ENCODE data around the gene TLN1. TPM values are rescaled to one million over a fixed set of nuclear protein-coding genes. Genes with fewer than 3 reads are reported as not detected.

Gene TLN1
- total RNA-seq, 1 experiment from 2014 or later, result 173 TPM

GRCh38 chr9:35769763-35770162 is 37.8 kb upstream of the TLN1 start:
- no peak for DNase-seq (ENCODE audit: low spot score)
- intact Hi-C loops (cut with micrococcal nuclease; ENCODE audit: unreplicated experiment), result no loop called here
- Histone ChIP-seq H3K4me1 (ENCODE audit: insufficient read depth, low read length, poor library complexity, severe bottlenecking) (peaks cover 10% of the 10 kb centered on the region), H3K9me3 (ENCODE audit: low read depth, low read length, poor library complexity, severe bottlenecking) (no peaks in the 10 kb centered on the region), H3K27ac (ENCODE audit: low read depth, low read length, poor library complexity, severe bottlenecking) (no peak overlapping the region), H3K27me3 (replicated peaks; ENCODE audit: insufficient read depth, low read depth, low read length, poor library complexity) (no peaks in the 10 kb centered on the region), H3K4me3 (ENCODE audit: low read depth, low read length, poor library complexity, severe bottlenecking) (no peak overlapping the region), H3K36me3 (ENCODE audit: insufficient read depth, low read length, poor library complexity, severe bottlenecking) (no peaks in the 10 kb centered on the region)
- ChIA-PET CTCF (no interaction called here), POLR2A (ENCODE audit: low non-redundant PET) (no interaction called here)
- no peak for TF ChIP-seq EZH2 (IDR thresholded peaks at IDR 0.05; ENCODE audit: borderline replicate concordance, low read depth, low read length, poor library complexity, severe bottlenecking)
- TF ChIP-seq CTCF (conservative IDR thresholded peaks at IDR 0.05; ENCODE audit: low read depth, low read length), result no peak
- BruUV-seq (replicated peaks), result no TSS peak

GRCh38 chr9:35767458-35767857 is 35.5 kb upstream of the TLN1 start:
- no peak for TF ChIP-seq CTCF (conservative IDR thresholded peaks at IDR 0.05; ENCODE audit: low read depth, low read length)
- no peak for TF ChIP-seq EZH2 (IDR thresholded peaks at IDR 0.05; ENCODE audit: borderline replicate concordance, low read depth, low read length, poor library complexity, severe bottlenecking)
- no peaks in the 10 kb centered on the region for H3K9me3 ChIP-seq (ENCODE audit: low read depth, low read length, poor library complexity, severe bottlenecking)
- ChIA-PET POLR2A (ENCODE audit: low non-redundant PET) (no interaction called here), CTCF (no interaction called here)
- intact Hi-C loops (cut with micrococcal nuclease; ENCODE audit: unreplicated experiment), result no loop called here
- no peaks in the 10 kb centered on the region for H3K27me3 ChIP-seq (replicated peaks; ENCODE audit: insufficient read depth, low read depth, low read length, poor library complexity)
- no peak overlapping the region for H3K4me3 ChIP-seq (ENCODE audit: low read depth, low read length, poor library complexity, severe bottlenecking)
- BruUV-seq (replicated peaks), result no TSS peak
- no peaks in the 10 kb centered on the region for H3K36me3 ChIP-seq (ENCODE audit: insufficient read depth, low read length, poor library complexity, severe bottlenecking)
- no peak overlapping the region for H3K27ac ChIP-seq (ENCODE audit: low read depth, low read length, poor library complexity, severe bottlenecking)
- no peak for DNase-seq (ENCODE audit: low spot score)
- H3K4me1 ChIP-seq (ENCODE audit: insufficient read depth, low read length, poor library complexity, severe bottlenecking), result peaks cover 10% of the 10 kb centered on the region

- peaks cover 8% of the 10 kb centered on the region for H3K4me1 ChIP-seq (ENCODE audit: insufficient read depth, low read length, poor library complexity, severe bottlenecking)
- DNase-seq (ENCODE audit: low spot score), result no peak
- H3K9me3 ChIP-seq (ENCODE audit: low read depth, low read length, poor library complexity, severe bottlenecking), result no peaks in the 10 kb centered on the region
- no peaks in the 10 kb centered on the region for H3K36me3 ChIP-seq (ENCODE audit: insufficient read depth, low read length, poor library complexity, severe bottlenecking)
- intact Hi-C loops (cut with micrococcal nuclease; ENCODE audit: unreplicated experiment), result no loop called here
- ChIA-PET POLR2A (ENCODE audit: low non-redundant PET) (no interaction called here), CTCF (no interaction called here)
- H3K27me3 ChIP-seq (replicated peaks; ENCODE audit: insufficient read depth, low read depth, low read length, poor library complexity), result no peaks in the 10 kb centered on the region
- H3K27ac ChIP-seq (ENCODE audit: low read depth, low read length, poor library complexity, severe bottlenecking), result no peak overlapping the region
- no peak for TF ChIP-seq EZH2 (IDR thresholded peaks at IDR 0.05; ENCODE audit: borderline replicate concordance, low read depth, low read length, poor library complexity, severe bottlenecking)
- TF ChIP-seq CTCF (conservative IDR thresholded peaks at IDR 0.05; ENCODE audit: low read depth, low read length), result no peak
- no peak overlapping the region for H3K4me3 ChIP-seq (ENCODE audit: low read depth, low read length, poor library complexity, severe bottlenecking)
- no TSS peak for BruUV-seq (replicated peaks)
These were observed 35.0 kb upstream of the TLN1 start for GRCh38 chr9:35766997-35767396.

Measured in A673 (cell line).